Neural cell (in vitro differentiated cells): Measurements from ENCODE around the gene CCDC126. TPM values are rescaled to one million over a fixed set of nuclear protein-coding genes. Genes with fewer than 3 reads are reported as not detected.

Experiments
- H2AFZ ChIP-seq: fragments of 200-600, 300-800 bp; sonication (generic), shearing (Covaris generic); 2 replicates; pipeline ENCODE4 v1.6.0; 2014; ENCODE audit warnings: low read depth, mild to moderate bottlenecking, antibody characterized with exemption, low read length, moderate library complexity
- H3F3A ChIP-seq: fragments of 200-600 bp; shearing (Covaris generic); 2 replicates; pipeline ENCODE4 v1.6.1; 2016; ENCODE audit warnings: mild to moderate bottlenecking, moderate library complexity, mixed read lengths, antibody characterized with exemption, low read length; ENCODE audit not compliant: insufficient read depth, poor library complexity, severe bottlenecking
- H3K27ac ChIP-seq: fragments of 200-600, 300-800 bp; sonication (generic), shearing (Covaris generic); 2 replicates; pipeline ENCODE4 v1.5.1; 2014; ENCODE audit warnings: mild to moderate bottlenecking, low read length, moderate library complexity
- H3K27me3 ChIP-seq: fragments of 300-800, 200-600 bp; sonication (generic), shearing (Covaris generic); 2 replicates; pipeline ENCODE4 v1.6.0; 2014; ENCODE audit warnings: mild to moderate bottlenecking, low read depth, low read length, moderate library complexity; ENCODE audit not compliant: insufficient read depth
- H3K36me3 ChIP-seq: fragments of 300-800, 200-600 bp; sonication (generic), shearing (Covaris generic); 2 replicates; pipeline ENCODE4 v1.5.1; 2014; ENCODE audit warnings: mild to moderate bottlenecking, antibody characterized with exemption, low read length, moderate library complexity; ENCODE audit not compliant: insufficient read depth
- H3K4me2 ChIP-seq: fragments of 300-800, 200-600 bp; sonication (generic), shearing (Covaris generic); 2 replicates; pipeline ENCODE4 v1.6.0; 2014; ENCODE audit warnings: mild to moderate bottlenecking, low read length
- H3K4me3 ChIP-seq: fragments of 300-800, 200-600 bp; sonication (generic), shearing (Covaris generic); 2 replicates; pipeline ENCODE4 v1.5.1; 2014; ENCODE audit warnings: mild to moderate bottlenecking, low read length, moderate library complexity
- H3K79me2 ChIP-seq: fragments of 200-600 bp; shearing (Covaris generic); replicated peaks from 2 replicates; pipeline ENCODE4 v1.6.0; 2014; ENCODE audit warnings: mild to moderate bottlenecking, low read length, moderate library complexity; ENCODE audit not compliant: insufficient read depth
- H3K9ac ChIP-seq: fragments of 300-800, 200-600 bp; sonication (generic), shearing (Covaris generic); 2 replicates; pipeline ENCODE4 v1.6.1; 2016; ENCODE audit warnings: mild to moderate bottlenecking, low read length, mixed read lengths
- H3K9me2 ChIP-seq: fragments of 200-600 bp; shearing (Covaris generic); 2 replicates; pipeline ENCODE4 v1.6.1; 2016; ENCODE audit warnings: mild to moderate bottlenecking, low read length, mixed read lengths; ENCODE audit not compliant: insufficient read depth
- H3K9me3 ChIP-seq: fragments of 200-600, 300-800 bp; sonication (generic), shearing (Covaris generic); 2 replicates; pipeline ENCODE4 v1.6.1; 2016; ENCODE audit warnings: mild to moderate bottlenecking, mixed run types, low read length, moderate library complexity, mixed read lengths
- H4K20me1 ChIP-seq: fragments of 200-600 bp; shearing (Covaris generic); 2 replicates; pipeline ENCODE4 v1.6.1; 2016; ENCODE audit warnings: mild to moderate bottlenecking, mixed run types; ENCODE audit not compliant: insufficient read depth
- EP300 ChIP-seq: fragments of 450-650 bp; conservative IDR thresholded peaks from 2 replicates; pipeline ENCODE4 v1.6.1; 2014; ENCODE audit warnings: antibody characterized with exemption, mild to moderate bottlenecking, moderate library complexity; ENCODE audit not compliant: poor library complexity, severe bottlenecking
- EZH2 ChIP-seq: fragments of 200-600, 300-800 bp; shearing (Covaris generic), sonication (generic); IDR thresholded peaks from 2 replicates; pipeline ENCODE4 v1.6.1; 2014; ENCODE audit warnings: antibody characterized with exemption, low read length, borderline replicate concordance, mild to moderate bottlenecking; ENCODE audit not compliant: insufficient read depth, poor library complexity, severe bottlenecking
- MXI1 ChIP-seq: fragments of 450-650 bp; conservative IDR thresholded peaks from 2 replicates; pipeline ENCODE4 v1.6.1; 2014; ENCODE audit warnings: antibody characterized with exemption, mild to moderate bottlenecking; ENCODE audit not compliant: poor library complexity, severe bottlenecking
- POLR2AphosphoS5 ChIP-seq: IDR thresholded peaks from 2 replicates; pipeline ENCODE4 v1.6.1; 2012
- RAD21 ChIP-seq: fragments of 450-650 bp; conservative IDR thresholded peaks from 2 replicates; pipeline ENCODE4 v1.6.1; 2014; ENCODE audit warnings: antibody characterized with exemption, mild to moderate bottlenecking, moderate library complexity
- REST ChIP-seq: IDR thresholded peaks from 2 replicates; pipeline ENCODE4 v1.6.1; 2012; ENCODE audit warnings: borderline replicate concordance
- SMC3 ChIP-seq: fragments of 450-650 bp; conservative IDR thresholded peaks from 2 replicates; pipeline ENCODE4 v1.6.1; 2014; ENCODE audit warnings: antibody characterized with exemption, mild to moderate bottlenecking, moderate library complexity; ENCODE audit not compliant: poor library complexity
- polyA plus RNA-seq: library from polyadenylated mRNA; depleted of rRNA; stranded (reverse); fragments of >200 nt; gene quantifications from 2 replicates; pipeline ENCODE4 v1.2.3, GENCODE V29; 2014
- TF ChIP-seq, protein P1 (sequence below): fragments of 450-650 bp; IDR thresholded peaks from 2 replicates; pipeline ENCODE4 v1.5.1; 2014; ENCODE audit warnings: antibody characterized with exemption, mild to moderate bottlenecking, moderate library complexity; ENCODE audit not compliant: poor library complexity, severe bottlenecking

Gene CCDC126
- polyA plus RNA-seq, 1 donor from 2014 or later = 28.0 TPM

DNA sequence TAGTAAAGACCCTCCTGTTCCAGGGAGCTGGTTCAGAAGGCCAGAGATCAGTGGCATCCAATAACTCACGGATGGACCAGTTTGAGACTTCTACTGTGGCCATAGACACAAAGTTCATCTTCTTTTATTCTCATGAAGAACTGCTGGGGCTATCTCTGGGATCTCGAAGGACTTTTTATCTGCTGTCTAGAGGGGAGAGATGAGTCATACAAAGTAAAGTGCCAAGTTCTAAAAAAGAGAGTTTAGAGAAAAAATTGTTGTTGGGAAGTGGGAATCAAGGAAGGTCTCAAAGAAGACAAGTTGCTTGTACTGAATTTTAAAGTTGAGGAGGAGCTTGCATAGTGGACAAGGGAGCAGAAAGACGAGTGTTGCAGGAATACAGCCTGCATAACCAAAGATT lies 74.9 kb downstream of the CCDC126 start:
- Histone ChIP-seq H3K4me3 (no peak overlapping the region), H3F3A (no peaks in the 10 kb centered on the region), H4K20me1 (no peaks in the 10 kb centered on the region), H3K27me3 (no peaks in the 10 kb centered on the region), H3K36me3 (no peaks in the 10 kb centered on the region), H3K9me3 (no peaks in the 10 kb centered on the region), H2AFZ (no peak overlapping the region), H3K9me2 (no peaks in the 10 kb centered on the region), H3K4me2 (no peak overlapping the region), H3K79me2 (no peaks in the 10 kb centered on the region), H3K27ac (no peak overlapping the region), H3K9ac (no peak overlapping the region)
- TF ChIP-seq EP300 (no peak), RAD21 (no peak)

DNA sequence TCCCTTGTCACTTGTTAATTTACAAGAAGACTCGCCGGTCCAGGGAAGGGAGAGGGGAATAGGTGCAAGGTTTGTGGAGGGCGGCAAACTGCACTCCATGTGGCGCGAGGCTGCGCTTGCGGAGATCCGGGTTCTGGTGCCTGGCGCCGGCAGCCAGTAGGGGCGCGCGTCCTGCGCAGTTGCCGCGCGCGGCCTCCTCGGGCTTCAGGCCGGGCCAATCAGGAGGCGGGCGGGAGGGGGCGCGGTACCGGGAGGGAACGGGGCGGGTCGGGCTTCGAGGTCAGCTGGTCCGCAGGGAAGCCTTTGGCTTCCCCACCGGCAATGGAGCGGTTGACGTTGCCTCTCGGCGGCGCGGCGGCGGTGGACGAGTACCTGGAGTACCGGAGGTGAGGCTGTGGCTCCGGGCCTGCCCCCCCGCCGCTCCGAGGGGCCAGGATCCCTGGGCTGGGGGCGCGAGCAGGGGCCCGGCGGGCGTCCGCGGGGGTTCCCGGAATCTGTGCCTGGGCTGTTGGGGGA lies 82.8 kb downstream of the CCDC126 start, which contains the start of gene FAM221A:
TSS of gene FAM221A (plus strand) at position 302 of the 516 bp plus-strand sequence. CDS start at position 322, 20 bp downstream.
- H3K4me2 ChIP-seq = no peak within 1 kb of the TSS
- H4K20me1 ChIP-seq = no peaks in the 10 kb centered on the region
- no peaks in the 10 kb centered on the region for H3K79me2 ChIP-seq
- peaks cover 6% of the 10 kb centered on the region for H3K27me3 ChIP-seq
- no peaks in the 10 kb centered on the region for H3K9me2 ChIP-seq
- H3K9me3 ChIP-seq = no peaks in the 10 kb centered on the region
- H3K27ac ChIP-seq = no peak within 1 kb of the TSS
- TF ChIP-seq, protein P1, sequence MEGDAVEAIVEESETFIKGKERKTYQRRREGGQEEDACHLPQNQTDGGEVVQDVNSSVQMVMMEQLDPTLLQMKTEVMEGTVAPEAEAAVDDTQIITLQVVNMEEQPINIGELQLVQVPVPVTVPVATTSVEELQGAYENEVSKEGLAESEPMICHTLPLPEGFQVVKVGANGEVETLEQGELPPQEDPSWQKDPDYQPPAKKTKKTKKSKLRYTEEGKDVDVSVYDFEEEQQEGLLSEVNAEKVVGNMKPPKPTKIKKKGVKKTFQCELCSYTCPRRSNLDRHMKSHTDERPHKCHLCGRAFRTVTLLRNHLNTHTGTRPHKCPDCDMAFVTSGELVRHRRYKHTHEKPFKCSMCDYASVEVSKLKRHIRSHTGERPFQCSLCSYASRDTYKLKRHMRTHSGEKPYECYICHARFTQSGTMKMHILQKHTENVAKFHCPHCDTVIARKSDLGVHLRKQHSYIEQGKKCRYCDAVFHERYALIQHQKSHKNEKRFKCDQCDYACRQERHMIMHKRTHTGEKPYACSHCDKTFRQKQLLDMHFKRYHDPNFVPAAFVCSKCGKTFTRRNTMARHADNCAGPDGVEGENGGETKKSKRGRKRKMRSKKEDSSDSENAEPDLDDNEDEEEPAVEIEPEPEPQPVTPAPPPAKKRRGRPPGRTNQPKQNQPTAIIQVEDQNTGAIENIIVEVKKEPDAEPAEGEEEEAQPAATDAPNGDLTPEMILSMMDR = peak; percentile 66
- no peak for TF ChIP-seq REST
- TF ChIP-seq MXI1 = peak; percentile 28
- no peak for TF ChIP-seq EZH2
- TF ChIP-seq SMC3 = no peak
- no peak for TF ChIP-seq POLR2AphosphoS5
- no peaks in the 10 kb centered on the region for H3F3A ChIP-seq
- H2AFZ ChIP-seq = no peak within 1 kb of the TSS
- peak within 1 kb of the TSS; percentile 70 for H3K4me3 ChIP-seq
- no peaks in the 10 kb centered on the region for H3K36me3 ChIP-seq
- H3K9ac ChIP-seq = peak within 1 kb of the TSS; percentile 36
